ENCODE measurements around the gene EEPD1.

EEPD1 gene

GRCh38 chr7:36343548-36343947 is 190.5 kb downstream of the EEPD1 start:
- no peaks in the 10 kb centered on the region for H3K4me1 Mint-ChIP-seq
- no peaks in the 10 kb centered on the region for H3K9me3 Mint-ChIP-seq
- ATAC-seq (ENCODE audit: low read depth) (no peak), DNase-seq (ENCODE audit: low spot score in 2 of 2) (no peak)
- no peak overlapping the region for H3K4me3 Mint-ChIP-seq
- H3K27me3 Mint-ChIP-seq, result peaks cover 7% of the 10 kb centered on the region
- no peak overlapping the region for H3K27ac Mint-ChIP-seq
- H3K36me3 Mint-ChIP-seq, result no peaks in the 10 kb centered on the region

GRCh38 chr7:36344622-36345021 is 191.6 kb downstream of the EEPD1 start:
- H3K9me3 Mint-ChIP-seq, result no peaks in the 10 kb centered on the region
- H3K36me3 Mint-ChIP-seq, result no peaks in the 10 kb centered on the region
- ATAC-seq (ENCODE audit: low read depth) (no peak), DNase-seq (ENCODE audit: low spot score in 2 of 2) (no peak)
- no peak overlapping the region for H3K27ac Mint-ChIP-seq
- H3K4me3 Mint-ChIP-seq, result no peak overlapping the region
- peaks cover 5% of the 10 kb centered on the region for H3K27me3 Mint-ChIP-seq
- H3K4me1 Mint-ChIP-seq, result no peaks in the 10 kb centered on the region

- Mint-ChIP-seq H3K27me3 (no peaks in the 10 kb centered on the region), H3K4me3 (no peak overlapping the region), H3K27ac (no peak overlapping the region), H3K9me3 (no peaks in the 10 kb centered on the region), H3K36me3 (no peaks in the 10 kb centered on the region), H3K4me1 (no peaks in the 10 kb centered on the region)
- ATAC-seq (ENCODE audit: low read depth), result no peak
- no peak for DNase-seq (ENCODE audit: low spot score in 2 of 2)
Measured at GRCh38 chr7:36346260-36346831, 193.3 kb downstream of the EEPD1 start.

DNA sequence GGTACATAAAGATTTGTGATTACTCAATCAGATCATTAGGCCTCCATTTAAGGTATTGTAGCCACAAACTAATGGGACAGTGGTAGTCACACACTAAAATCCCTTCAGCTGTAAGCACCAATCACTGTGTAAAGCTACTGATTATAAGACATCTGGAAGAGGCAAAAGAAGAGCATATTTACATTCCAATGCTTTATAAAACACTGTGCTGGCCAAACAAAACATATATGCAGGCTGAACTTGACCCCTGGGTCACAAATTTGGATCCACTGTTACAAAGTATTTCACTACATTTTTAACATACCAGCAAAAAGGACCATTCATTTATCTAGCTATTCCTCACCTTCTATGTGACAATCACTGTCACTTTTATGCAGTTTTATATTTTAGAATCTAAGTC is 195.2 kb downstream of the EEPD1 start:
- H3K27me3 Mint-ChIP-seq, result no peaks in the 10 kb centered on the region

GRCh38 chr7:36348771-36349170 is 195.7 kb downstream of the EEPD1 start:
- Mint-ChIP-seq H3K27ac (no peak overlapping the region), H3K4me1 (no peaks in the 10 kb centered on the region), H3K27me3 (no peaks in the 10 kb centered on the region), H3K9me3 (no peaks in the 10 kb centered on the region), H3K36me3 (no peaks in the 10 kb centered on the region), H3K4me3 (no peak overlapping the region)
- no peak for ATAC-seq (ENCODE audit: low read depth)
- no peak for DNase-seq (ENCODE audit: low spot score in 2 of 2)

More for the DNA sequence above, 195.2 kb downstream of the EEPD1 start:
- H3K9me3 Mint-ChIP-seq, result no peaks in the 10 kb centered on the region
- H3K4me3 Mint-ChIP-seq, result no peak overlapping the region
- no peaks in the 10 kb centered on the region for H3K36me3 Mint-ChIP-seq
- H3K27ac Mint-ChIP-seq, result no peak overlapping the region
- H3K4me1 Mint-ChIP-seq, result no peaks in the 10 kb centered on the region
- ATAC-seq (ENCODE audit: low read depth), result no peak
- DNase-seq (ENCODE audit: low spot score in 2 of 2), result no peak

DNA sequence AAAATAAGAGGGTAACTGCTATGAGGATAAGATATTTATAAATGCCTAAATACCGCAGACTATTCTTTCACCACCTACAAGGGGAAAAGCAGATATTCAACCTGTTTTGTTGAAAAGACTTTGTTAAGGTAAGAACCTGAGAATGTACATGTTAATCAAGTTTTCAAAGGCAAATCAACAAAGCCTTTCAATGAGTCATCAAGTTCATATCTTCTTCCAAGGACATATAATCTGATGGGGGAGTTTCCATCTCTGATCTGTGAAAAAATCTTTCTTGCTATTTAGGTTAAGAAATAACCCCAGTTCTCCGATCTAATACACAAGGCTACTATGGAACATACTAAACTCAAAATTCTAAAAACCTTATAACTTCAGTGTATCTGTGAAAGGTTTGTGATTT is 196.6 kb downstream of the EEPD1 start:
- Mint-ChIP-seq H3K27me3 (no peaks in the 10 kb centered on the region), H3K27ac (no peak overlapping the region), H3K4me1 (no peaks in the 10 kb centered on the region), H3K36me3 (no peaks in the 10 kb centered on the region), H3K4me3 (no peak overlapping the region), H3K9me3 (no peaks in the 10 kb centered on the region)
- no peak for DNase-seq (ENCODE audit: low spot score in 2 of 2)
- ATAC-seq (ENCODE audit: low read depth), result no peak

All from memory B cell (primary cell).